Keratinocyte (primary cell): ENCODE data around the gene OR2V2. TPM values are rescaled to one million over a fixed set of nuclear protein-coding genes. Genes with fewer than 3 reads are reported as not detected.
A peak's percentile ranks its signal among the peaks of the same experiment; 100 is the strongest.

ENCODE experiments used
- DNase-seq: peaks from one replicate; pipeline ENCODE4 v3.0.0-alpha.2; 2011; ENCODE audit warnings: low read depth, missing footprints, low spot score
- FAIRE-seq: peaks from 2 replicates; lab custom pipeline; 2011; peaks lifted over from hg19 to GRCh38; lab: Jason Lieb, UNC
- H2AFZ ChIP-seq: 2 replicates; pipeline ENCODE4 v1.6.0; 2012; ENCODE audit warnings: low read length, control low read depth, inconsistent platforms; ENCODE audit not compliant: control insufficient read depth
- H3K27ac ChIP-seq: 2 replicates; pipeline ENCODE4 v1.5.1; 2011; ENCODE audit warnings: low read length; ENCODE audit not compliant: control insufficient read depth, insufficient read depth
- H3K27me3 ChIP-seq: 3 replicates; pipeline ENCODE4 v1.6.0; 2011; ENCODE audit warnings: low read length; ENCODE audit not compliant: control insufficient read depth, insufficient read depth; ENCODE audit errors: extremely low read depth
- H3K36me3 ChIP-seq, 2 experiments: 2 replicates in 1 of 2; 3 replicates in 1 of 2; pipeline ENCODE4 v1.5.1; 2011; ENCODE audit warnings: low read length in 2 of 2, mild to moderate bottlenecking in 1 of 2; ENCODE audit not compliant: control insufficient read depth in 2 of 2, insufficient read depth in 2 of 2; ENCODE audit errors: extremely low read depth in 1 of 2
- H3K4me1 ChIP-seq: 3 replicates; pipeline ENCODE4 v1.5.1; 2011; ENCODE audit warnings: low read length; ENCODE audit not compliant: control insufficient read depth, insufficient read depth; ENCODE audit errors: extremely low read depth
- H3K4me2 ChIP-seq: 3 replicates; pipeline ENCODE4 v1.6.0; 2011; ENCODE audit warnings: low read depth, low read length; ENCODE audit not compliant: control insufficient read depth, insufficient read depth; ENCODE audit errors: extremely low read depth
- H3K4me3 ChIP-seq, 3 experiments: fragments of 200-600 bp in 1 of 3; sonication (generic) in 1 of 3; 2 replicates in 2 of 3; 3 replicates in 1 of 3; pipeline ENCODE4 v1.5.1; 2011 to 2016; ENCODE audit warnings: low read length in 3 of 3, mild to moderate bottlenecking in 3 of 3, control low read depth in 2 of 3, inconsistent platforms in 1 of 3, low read depth in 1 of 3, mixed read lengths in 1 of 3, mixed run types in 1 of 3, moderate library complexity in 1 of 3; ENCODE audit not compliant: control insufficient read depth in 2 of 3, insufficient read depth in 2 of 3; ENCODE audit errors: extremely low read depth in 1 of 3
- H3K79me2 ChIP-seq: 2 replicates; pipeline ENCODE4 v1.6.0; 2012; ENCODE audit warnings: low read length; ENCODE audit not compliant: control insufficient read depth, insufficient read depth
- H3K9ac ChIP-seq: 3 replicates; pipeline ENCODE4 v1.6.0; 2011; ENCODE audit warnings: low read length; ENCODE audit not compliant: control insufficient read depth, insufficient read depth; ENCODE audit errors: extremely low read depth
- H3K9me1 ChIP-seq: 3 replicates; pipeline ENCODE4 v1.6.0; 2011; ENCODE audit warnings: low read length; ENCODE audit not compliant: control insufficient read depth, insufficient read depth; ENCODE audit errors: extremely low read depth
- H3K9me3 ChIP-seq: 2 replicates; pipeline ENCODE4 v1.5.1; 2012; ENCODE audit warnings: low read depth, low read length; ENCODE audit not compliant: control insufficient read depth
- H4K20me1 ChIP-seq: 3 replicates; pipeline ENCODE4 v1.6.0; 2011; ENCODE audit warnings: low read length; ENCODE audit not compliant: control insufficient read depth, insufficient read depth; ENCODE audit errors: extremely low read depth
- EZH2 ChIP-seq: IDR thresholded peaks from one replicate; pipeline ENCODE4 v1.6.1; 2012; ENCODE audit warnings: inconsistent platforms, mild to moderate bottlenecking, low read length, moderate library complexity
- dilution Hi-C: fragments of 300-500 bp; cut with MboI; formaldehyde crosslinking; loops from one replicate; pipeline ENCODE4 v1.7.0; 2020; ENCODE audit warnings: low sequenced_read_pairs; ENCODE audit not compliant: extremely low pct_ligation_motif_present
- polyA plus RNA-seq, 5 experiments: library from polyadenylated mRNA; depleted of rRNA in 3 of 5; stranded (reverse) in 3 of 5; stranded (forward) in 1 of 5; unstranded in 1 of 5; fragments of >200 nt; gene quantifications; 1 replicate in 1 of 5; 2 replicates in 3 of 5; 3 replicates in 1 of 5; pipeline versions ENCODE4 v1.2.1 to v1.2.3, GENCODE V29; 2011 to 2012; ENCODE audit warnings: missing spikeins in 2 of 5, low read depth in 1 of 5, low replicate concordance in 1 of 5
- TF ChIP-seq, protein P1 (sequence below), 3 experiments: IDR thresholded peaks in 1 of 3; conservative IDR thresholded peaks in 1 of 3; optimal IDR thresholded peaks in 1 of 3; 2 replicates in 2 of 3; 3 replicates in 1 of 3; pipeline versions ENCODE3 to v1.5.1; 2011; ENCODE audit warnings: low read length in 3 of 3, mild to moderate bottlenecking in 3 of 3, moderate library complexity in 2 of 3, control low read depth in 1 of 3, inconsistent platforms in 1 of 3; ENCODE audit not compliant: insufficient read depth in 2 of 3; ENCODE audit errors: extremely low read depth in 1 of 3

Gene OR2V2
- polyA plus RNA-seq, 1 donor (not counting 4 experiments of a cell fraction or from before 2014, with no cell fraction given): not detected

DNA sequence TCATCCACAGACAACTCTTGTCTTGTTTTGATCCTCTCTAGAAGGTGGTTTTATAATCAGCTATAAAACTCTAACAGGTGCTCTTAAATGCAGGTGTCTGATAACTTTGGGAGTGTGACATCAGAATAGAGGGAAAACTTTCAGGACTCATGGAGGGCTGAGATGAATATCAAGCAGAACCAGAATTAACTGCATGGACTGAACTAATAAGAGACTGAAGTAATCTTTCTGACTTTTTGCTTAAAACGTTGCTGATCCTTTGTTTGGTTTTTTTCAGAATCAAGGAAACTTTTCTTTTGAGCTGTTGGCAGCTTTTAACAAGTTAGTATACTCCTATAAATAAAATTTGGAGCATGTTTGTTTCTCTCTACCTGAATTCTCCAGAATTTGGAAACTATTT, 2.3 kb upstream of the OR2V2 start:
- Histone ChIP-seq H3K27ac (no peak overlapping the region), H3K79me2 (no peaks in the 10 kb centered on the region), H4K20me1 (no peaks in the 10 kb centered on the region), H3K9ac (no peak overlapping the region), H2AFZ (no peak overlapping the region), H3K27me3 (no peaks in the 10 kb centered on the region), H3K4me1 (peaks cover 10% of the 10 kb centered on the region), H3K4me2 (no peak overlapping the region), H3K4me3 (no peak overlapping the region), H3K9me3 (no peaks in the 10 kb centered on the region), H3K36me3 (no peaks in the 10 kb centered on the region), H3K9me1 (no peaks in the 10 kb centered on the region)
- no peak for DNase-seq
- dilution Hi-C loops: no loop called here
- TF ChIP-seq EZH2: no peak
- TF ChIP-seq, protein P1, sequence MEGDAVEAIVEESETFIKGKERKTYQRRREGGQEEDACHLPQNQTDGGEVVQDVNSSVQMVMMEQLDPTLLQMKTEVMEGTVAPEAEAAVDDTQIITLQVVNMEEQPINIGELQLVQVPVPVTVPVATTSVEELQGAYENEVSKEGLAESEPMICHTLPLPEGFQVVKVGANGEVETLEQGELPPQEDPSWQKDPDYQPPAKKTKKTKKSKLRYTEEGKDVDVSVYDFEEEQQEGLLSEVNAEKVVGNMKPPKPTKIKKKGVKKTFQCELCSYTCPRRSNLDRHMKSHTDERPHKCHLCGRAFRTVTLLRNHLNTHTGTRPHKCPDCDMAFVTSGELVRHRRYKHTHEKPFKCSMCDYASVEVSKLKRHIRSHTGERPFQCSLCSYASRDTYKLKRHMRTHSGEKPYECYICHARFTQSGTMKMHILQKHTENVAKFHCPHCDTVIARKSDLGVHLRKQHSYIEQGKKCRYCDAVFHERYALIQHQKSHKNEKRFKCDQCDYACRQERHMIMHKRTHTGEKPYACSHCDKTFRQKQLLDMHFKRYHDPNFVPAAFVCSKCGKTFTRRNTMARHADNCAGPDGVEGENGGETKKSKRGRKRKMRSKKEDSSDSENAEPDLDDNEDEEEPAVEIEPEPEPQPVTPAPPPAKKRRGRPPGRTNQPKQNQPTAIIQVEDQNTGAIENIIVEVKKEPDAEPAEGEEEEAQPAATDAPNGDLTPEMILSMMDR (optimal IDR thresholded peaks at IDR 0.05 in 1 of 3, IDR thresholded peaks at IDR 0.05 in 1 of 3, conservative IDR thresholded peaks at IDR 0.05 in 1 of 3; ENCODE audit: extremely low read depth in 1 of 3, insufficient read depth in 2 of 3, low read length in 3 of 3): no peak
- FAIRE-seq: no peak

DNA sequence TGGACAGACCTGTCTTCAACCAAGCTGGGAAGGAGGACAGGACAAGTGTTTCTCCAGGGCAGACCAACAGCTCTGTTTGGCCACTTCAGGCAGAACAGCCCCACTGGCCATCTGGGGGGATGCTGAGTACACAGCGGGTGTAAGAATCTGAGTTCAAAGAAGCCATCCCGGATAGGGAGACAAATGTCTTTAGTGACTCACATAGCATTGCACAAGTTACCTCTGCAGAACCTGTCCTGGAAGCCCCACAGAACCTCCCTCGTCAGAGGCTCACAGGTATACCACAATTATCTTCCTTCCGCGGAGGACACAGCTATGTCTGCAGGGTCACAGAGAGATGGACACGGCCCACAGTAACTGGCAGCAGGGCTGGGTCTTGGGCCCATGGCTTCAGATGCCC, 2.0 kb downstream of the OR2V2 start:
- no peak overlapping the region for H2AFZ ChIP-seq
- no peak overlapping the region for H3K9ac ChIP-seq
- no peak overlapping the region for H3K27ac ChIP-seq
- no peaks in the 10 kb centered on the region for H4K20me1 ChIP-seq
- H3K79me2 ChIP-seq: no peaks in the 10 kb centered on the region
- dilution Hi-C loops: no loop called here
- no peaks in the 10 kb centered on the region for H3K9me1 ChIP-seq
- no peaks in the 10 kb centered on the region for H3K9me3 ChIP-seq
- H3K4me3 ChIP-seq: no peak overlapping the region
- no peaks in the 10 kb centered on the region for H3K36me3 ChIP-seq
- H3K4me1 ChIP-seq: peaks cover 12% of the 10 kb centered on the region
- FAIRE-seq: no peak
- peak overlapping the region; percentile 45 for H3K4me2 ChIP-seq
- no peaks in the 10 kb centered on the region for H3K27me3 ChIP-seq
- TF ChIP-seq EZH2: no peak
- TF ChIP-seq, protein P1 (optimal IDR thresholded peaks at IDR 0.05 in 1 of 3, IDR thresholded peaks at IDR 0.05 in 1 of 3, conservative IDR thresholded peaks at IDR 0.05 in 1 of 3; ENCODE audit: extremely low read depth in 1 of 3, insufficient read depth in 2 of 3, low read length in 3 of 3): no peak
- no peak for DNase-seq
